Kidney glomerular epithelial cell (primary cell): ENCODE data around the gene WNT9A.

Source experiments
- DNase-seq: peaks from one replicate; lab custom pipeline; 2025; lab: John Stamatoyannopoulos, UW

WNT9A gene

DNA sequence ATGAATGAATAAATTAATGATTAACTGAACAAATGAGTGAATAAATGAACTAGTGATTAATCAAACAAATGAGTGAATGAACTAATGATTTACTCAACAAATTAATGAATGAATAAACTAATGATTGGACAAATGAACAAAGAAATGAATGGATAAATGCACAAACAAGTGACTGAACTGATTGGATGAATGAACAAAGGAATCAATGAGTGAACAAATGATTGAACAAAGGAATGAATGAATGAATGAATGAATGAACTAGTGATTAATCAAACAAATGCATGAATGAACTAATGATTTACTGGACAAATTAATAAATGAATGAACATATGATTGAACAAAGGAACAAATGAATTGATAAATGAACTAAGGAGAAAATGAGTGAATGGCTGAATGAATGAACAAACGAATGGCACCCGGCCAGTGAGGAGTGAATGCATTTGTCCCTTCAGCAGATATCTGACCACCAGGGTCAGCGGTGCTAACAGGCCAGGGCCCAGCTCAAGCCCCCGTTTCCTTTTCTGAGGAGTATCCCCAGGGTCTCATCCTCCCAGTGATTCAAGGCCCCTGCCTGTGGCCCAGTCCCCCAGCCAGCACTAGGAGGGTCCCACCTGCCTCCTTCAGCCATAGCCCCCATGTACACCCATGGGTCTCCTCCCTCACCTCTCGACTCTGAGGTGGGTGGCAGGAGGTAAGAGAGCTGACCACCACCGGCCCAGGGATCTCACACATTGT lies 49.9 kb downstream of the WNT9A start:
- DNase-seq: no peak

- no peak for DNase-seq
Measured at GRCh38 chr1:227896710-227897655, 50.7 kb downstream of the WNT9A start.

- DNase-seq: no peak
Measured at GRCh38 chr1:227895828-227896685, 51.7 kb downstream of the WNT9A start.

GRCh38 chr1:227894831-227895451 lies 52.8 kb downstream of the WNT9A start:
- DNase-seq: no peak

DNA sequence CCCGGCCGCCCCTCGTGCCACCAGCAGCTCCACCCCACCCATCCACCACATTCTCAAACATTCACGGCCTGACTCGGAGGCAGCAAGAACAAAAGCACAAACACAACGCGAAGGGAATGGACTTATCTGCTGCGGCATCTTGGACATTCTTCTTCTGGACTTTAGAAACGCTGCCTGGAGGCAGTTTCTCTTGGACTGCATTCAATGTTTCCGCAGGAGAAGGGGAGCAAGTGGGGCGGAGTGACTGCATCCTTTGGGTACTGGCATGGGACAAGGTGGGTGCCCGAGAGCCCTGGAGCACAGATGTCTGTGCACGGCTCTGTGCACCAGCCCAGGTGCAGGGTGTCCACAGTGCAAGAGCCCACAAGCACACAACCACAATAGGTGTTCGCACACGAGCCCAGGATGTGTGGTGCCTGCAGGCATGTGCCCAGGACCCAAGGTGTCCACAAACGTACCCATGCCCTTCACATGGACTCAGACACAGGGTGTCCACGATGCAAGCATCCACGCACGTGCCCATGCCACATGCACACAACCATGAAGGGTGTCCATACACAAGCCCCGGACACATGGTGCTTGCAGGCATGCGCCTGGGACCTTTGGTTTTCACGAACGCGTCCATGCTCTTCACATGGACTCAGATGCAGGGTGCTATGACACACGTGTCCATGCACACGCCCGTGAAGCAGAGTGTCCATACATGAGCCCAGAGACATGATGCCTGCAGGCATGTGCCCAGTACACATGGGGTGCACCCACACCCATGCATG lies 53.6 kb downstream of the WNT9A start:
- no peak for DNase-seq

DNA sequence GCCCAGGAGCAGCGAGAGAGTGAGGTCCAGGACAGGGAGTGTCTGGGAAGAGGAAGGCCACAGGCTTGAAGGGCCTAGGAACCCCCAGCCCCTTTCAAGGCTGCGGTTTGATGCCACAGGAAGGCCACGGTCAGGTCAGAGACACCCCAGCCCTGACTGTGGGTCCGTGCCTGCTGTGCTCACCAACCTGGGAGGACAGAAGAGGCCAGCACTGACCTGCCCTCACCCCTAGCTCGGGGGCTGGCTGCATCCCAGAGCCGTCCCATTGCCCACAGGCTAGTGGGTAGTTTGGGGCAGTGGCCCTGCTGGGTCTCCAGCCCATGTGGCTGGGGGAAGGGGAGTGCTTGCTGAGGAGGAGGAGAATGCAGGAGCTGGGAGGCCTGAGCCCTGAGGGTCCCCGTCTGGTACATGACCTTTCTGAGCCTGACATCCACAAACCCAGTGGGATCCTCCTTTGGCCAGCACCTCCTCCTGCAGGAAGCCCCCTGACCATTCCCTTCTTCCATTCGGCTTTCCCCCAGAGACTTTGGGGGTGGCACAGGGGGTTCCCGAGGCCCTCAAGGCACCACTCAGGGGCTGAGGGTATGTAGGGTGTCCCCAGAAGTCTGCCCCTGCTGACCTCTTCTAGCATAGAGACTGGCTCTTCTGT lies 54.3 kb downstream of the WNT9A start:
- no peak for DNase-seq

- DNase-seq: no peak
Measured at GRCh38 chr1:227892489-227893299, 55.0 kb downstream of the WNT9A start.

DNA sequence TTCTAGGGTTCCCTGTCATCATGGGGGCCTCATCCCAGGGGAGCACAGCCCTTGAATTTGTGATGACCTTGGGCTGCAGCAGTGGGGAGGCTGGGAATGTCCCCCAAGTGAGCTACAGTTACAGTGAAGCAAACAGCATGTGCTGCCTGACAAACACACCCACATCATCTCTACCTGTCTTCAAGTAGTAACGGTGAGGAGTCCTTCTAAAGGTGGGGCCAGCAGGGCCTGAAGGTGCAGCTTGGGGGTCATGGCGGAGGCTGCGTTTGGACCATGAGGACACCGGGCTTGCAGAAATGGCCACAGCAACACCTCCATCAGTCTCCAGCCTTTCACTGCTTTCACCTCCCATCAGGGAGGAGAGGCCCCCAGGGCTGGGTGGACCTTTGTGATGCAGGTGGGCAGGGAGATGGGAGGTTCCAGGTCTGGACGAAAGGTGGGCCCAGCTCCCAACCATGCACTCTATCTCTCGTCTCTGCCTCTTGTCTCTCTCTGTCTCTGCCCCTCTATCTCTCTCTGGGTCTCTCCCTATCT lies 55.7 kb downstream of the WNT9A start:
- no peak for DNase-seq

DNA sequence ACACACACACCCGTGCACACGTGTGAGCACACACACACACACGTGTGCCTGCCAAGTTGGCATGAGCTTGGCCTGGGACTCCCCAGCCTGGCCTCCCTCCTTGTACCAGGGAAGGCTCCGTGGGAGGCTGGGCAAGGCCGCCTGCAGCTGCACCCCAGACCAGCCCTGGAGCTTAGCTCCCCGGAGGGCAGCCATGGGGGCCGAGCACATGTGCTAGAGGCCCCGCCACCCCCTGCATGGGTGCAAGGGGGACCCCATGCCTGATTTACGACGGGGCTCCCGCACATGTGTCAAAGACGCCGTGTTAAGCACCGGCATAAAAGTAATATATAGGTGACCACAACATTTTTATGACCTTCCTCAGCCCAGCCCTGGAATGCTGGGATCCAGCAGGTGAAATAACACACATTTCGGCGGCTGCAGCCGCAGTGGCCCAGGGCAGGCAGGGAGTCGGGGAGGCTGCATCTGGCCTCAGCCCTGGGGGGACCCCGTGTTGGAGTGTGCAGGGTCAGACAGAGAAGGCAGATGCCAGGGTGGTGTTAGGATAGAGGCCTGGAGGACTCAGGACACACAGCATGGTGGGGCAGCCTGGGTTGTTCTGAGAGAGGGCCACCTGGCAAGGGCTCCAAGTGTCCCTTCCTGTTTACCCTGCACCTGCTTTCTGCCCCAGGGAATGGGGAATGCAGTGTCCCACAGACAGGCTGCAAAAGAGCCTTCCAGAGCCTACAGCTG lies 56.3 kb downstream of the WNT9A start:
- no peak for DNase-seq

DNA sequence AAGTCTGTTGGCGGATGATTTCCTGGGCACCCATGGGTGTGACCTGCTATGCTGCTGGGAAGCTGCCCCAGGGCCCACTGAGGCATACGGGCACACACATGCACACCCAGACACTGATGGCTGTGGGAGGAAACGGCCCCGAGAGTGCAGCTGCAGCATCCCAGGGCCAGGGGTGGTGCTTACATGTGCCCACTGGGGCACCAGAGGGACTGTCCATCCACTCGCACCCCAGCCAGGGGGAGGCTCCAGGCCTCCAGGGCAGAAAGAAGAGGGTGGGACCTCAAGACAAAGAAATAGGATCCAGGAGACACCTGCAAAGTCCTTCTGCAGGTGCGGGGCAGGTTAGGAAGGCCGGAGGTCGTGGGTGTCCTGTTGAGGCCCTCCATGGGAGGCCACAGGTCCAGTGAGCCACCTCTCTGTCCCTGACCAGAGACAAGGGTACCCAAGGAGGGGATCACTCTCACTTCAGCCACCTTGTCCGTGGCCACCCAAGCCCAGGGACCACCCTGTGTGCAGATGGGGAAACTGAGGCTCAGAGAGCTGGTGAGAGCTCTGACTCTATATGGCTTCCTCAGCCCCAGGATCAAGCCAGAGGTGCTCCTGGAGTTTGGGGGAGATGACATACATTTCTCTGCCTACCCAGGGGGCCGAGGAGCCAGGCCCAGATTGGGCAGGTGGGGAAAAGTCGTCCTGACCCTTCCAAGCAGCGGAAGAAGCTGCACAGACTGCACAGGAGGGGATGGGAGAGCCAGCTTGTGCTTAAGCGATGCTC lies 57.1 kb downstream of the WNT9A start:
- no peak for DNase-seq

GRCh38 chr1:227889863-227890405 lies 57.8 kb downstream of the WNT9A start:
- DNase-seq: no peak

DNA sequence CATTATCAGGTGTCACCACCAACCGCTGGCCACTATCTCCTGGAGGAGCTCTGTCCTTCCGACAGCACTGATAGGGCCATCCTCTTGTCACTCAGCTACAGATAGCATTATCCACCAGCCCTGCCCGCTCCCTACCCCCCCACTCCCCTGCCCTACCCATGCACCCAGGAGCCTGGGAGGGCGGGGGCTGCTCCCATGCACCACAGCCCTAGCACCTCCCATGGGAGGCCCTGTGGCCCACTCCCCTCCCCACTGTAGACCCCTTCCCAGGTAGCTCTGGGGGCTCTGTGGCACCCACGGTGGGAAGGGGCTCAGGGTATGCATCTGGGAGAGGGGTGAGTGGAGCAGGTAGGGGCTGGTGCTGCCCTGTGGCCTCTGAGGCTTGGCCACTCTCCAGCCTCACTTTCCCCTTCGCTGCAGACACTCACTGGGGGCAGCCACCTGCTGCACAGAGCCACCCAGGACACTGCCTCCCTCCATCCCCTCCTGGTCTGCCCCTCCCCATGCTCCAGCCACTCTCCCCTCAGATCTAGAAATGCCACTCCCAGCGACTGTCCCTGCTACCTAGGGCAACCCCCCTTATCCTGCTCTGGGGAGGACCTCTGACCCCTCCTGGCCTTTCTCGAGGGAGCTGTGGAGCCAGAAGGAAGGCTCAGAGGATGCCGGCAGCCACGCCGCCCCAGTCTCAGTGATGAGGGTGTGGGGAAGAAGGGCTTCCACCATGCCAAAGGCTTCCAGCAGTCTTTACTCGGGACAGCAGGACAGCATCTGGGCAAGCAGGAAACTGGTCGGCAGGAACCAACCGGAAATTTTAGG lies 58.5 kb downstream of the WNT9A start:
- DNase-seq: no peak

- DNase-seq: no peak
Measured at GRCh38 chr1:227888404-227889046, 59.2 kb downstream of the WNT9A start.

DNA sequence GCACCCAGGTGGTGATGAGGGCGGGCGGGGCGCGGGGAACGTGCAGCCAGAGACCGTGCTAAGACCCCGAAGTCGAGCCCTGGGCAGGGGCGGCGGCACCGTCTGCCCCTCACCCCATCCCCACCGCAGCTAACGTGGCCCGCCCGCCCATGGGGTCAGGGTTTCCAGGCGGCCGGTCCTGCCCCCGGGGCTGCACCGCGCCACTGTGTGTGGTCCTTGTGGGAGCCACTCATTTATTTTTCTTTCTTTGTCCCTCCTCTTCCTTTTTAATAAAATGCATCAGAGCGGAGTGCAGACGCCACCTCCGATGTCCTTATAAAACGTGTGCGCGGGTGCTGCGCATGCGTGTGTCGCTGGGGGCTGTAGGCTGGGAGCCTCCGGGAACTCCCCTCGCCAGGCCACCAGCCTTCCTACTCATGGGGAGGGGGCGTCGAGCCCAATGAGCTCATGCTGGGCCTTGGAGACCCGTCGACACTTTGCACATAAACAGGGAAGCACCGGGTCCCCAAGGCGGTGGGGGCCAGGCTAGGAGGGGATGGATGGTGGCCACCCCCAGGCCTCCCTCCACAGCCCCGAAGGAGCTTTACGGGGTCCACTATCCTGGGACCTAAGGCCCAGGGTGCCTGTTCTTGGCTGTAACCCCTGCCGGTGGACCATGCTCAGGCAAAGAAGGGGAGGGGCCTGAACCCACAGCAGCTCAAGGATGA lies 59.9 kb downstream of the WNT9A start:
- no peak for DNase-seq

GRCh38 chr1:227886993-227887696 lies 60.6 kb downstream of the WNT9A start:
- no peak for DNase-seq
